PFSK-1 (cell line): Measurements from ENCODE around the gene UNG.

Experiments
- FOXP2 ChIP-seq: optimal IDR thresholded peaks from 2 replicates; pipeline ENCODE3; 2011; ENCODE audit warnings: borderline replicate concordance, control low read depth, inconsistent platforms; ENCODE audit not compliant: insufficient read depth; ENCODE audit errors: extremely low read length, extremely low read depth
- POLR2AphosphoS5 ChIP-seq: IDR thresholded peaks from 2 replicates; pipeline ENCODE4 v1.6.1; 2012; ENCODE audit warnings: low read depth, mild to moderate bottlenecking, control low read depth, low read length, moderate library complexity
- SIN3A ChIP-seq: IDR thresholded peaks from 2 replicates; pipeline ENCODE4 v1.6.1; 2012; ENCODE audit warnings: mild to moderate bottlenecking, low read length, moderate library complexity, borderline replicate concordance; ENCODE audit not compliant: insufficient read depth
- TAF1 ChIP-seq: IDR thresholded peaks from 2 replicates; pipeline ENCODE4 v1.6.1; 2012; ENCODE audit warnings: low read length, control low read depth, borderline replicate concordance; ENCODE audit not compliant: insufficient read depth
- TF ChIP-seq, protein P1 (sequence below), 2 experiments: IDR thresholded peaks; 2 replicates each; pipeline versions ENCODE4 v1.6.1 to v1.8.0; 2011 to 2012; ENCODE audit warnings: low read depth in 2 of 2, low read length in 2 of 2, control low read depth in 1 of 2, inconsistent platforms in 1 of 2, mild to moderate bottlenecking in 1 of 2, moderate library complexity in 1 of 2; ENCODE audit not compliant: insufficient read depth in 1 of 2

UNG gene

DNA sequence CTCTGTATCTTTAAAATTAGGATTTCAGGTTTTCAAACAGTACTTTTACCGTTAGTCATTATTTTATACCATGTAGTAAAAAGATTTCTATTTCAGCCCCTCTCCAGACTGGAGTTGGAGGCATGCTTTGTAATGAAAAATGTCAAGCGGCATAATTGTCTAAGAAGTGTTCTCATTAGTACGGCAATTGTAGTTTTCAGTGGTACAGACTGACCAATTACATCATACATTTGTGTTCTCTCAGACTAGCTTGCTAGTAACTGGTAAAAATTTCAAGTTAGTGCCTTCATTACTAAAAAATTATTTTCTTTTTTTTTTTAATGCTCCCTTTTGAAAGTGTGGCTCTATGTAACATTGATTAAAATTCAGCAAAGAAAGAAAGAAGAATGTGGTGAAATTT is 40.5 kb upstream of the UNG start:
- TF ChIP-seq FOXP2 = no peak
- TF ChIP-seq SIN3A = no peak
- no peak for TF ChIP-seq POLR2AphosphoS5
- TF ChIP-seq, protein P1, sequence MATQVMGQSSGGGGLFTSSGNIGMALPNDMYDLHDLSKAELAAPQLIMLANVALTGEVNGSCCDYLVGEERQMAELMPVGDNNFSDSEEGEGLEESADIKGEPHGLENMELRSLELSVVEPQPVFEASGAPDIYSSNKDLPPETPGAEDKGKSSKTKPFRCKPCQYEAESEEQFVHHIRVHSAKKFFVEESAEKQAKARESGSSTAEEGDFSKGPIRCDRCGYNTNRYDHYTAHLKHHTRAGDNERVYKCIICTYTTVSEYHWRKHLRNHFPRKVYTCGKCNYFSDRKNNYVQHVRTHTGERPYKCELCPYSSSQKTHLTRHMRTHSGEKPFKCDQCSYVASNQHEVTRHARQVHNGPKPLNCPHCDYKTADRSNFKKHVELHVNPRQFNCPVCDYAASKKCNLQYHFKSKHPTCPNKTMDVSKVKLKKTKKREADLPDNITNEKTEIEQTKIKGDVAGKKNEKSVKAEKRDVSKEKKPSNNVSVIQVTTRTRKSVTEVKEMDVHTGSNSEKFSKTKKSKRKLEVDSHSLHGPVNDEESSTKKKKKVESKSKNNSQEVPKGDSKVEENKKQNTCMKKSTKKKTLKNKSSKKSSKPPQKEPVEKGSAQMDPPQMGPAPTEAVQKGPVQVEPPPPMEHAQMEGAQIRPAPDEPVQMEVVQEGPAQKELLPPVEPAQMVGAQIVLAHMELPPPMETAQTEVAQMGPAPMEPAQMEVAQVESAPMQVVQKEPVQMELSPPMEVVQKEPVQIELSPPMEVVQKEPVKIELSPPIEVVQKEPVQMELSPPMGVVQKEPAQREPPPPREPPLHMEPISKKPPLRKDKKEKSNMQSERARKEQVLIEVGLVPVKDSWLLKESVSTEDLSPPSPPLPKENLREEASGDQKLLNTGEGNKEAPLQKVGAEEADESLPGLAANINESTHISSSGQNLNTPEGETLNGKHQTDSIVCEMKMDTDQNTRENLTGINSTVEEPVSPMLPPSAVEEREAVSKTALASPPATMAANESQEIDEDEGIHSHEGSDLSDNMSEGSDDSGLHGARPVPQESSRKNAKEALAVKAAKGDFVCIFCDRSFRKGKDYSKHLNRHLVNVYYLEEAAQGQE (IDR thresholded peaks at IDR 0.05; ENCODE audit: insufficient read depth in 1 of 2, low read depth in 2 of 2, low read length in 2 of 2) = no peak
- no peak for TF ChIP-seq TAF1

DNA sequence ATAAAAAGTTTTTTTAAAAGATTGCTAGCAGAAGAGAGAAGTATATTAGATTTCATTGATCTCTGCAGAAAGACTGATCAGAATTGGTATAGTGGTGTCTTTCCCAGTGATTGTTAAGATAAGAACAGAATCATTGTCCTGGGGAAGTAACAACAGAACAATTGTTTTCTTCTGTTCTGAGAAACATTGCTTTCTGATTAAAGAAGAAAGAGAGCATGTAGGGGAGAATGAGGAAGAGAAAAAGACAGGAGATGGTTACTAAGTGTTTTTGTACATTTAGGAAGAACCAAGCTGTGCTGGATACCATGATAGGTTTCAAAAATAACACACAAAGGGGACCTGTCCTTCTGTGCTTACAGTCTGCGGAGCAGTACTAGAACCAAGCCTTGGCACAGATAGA is 40.0 kb upstream of the UNG start:
- TF ChIP-seq POLR2AphosphoS5 (no peak), FOXP2 (no peak), SIN3A (no peak)
- TF ChIP-seq, protein P1 (IDR thresholded peaks at IDR 0.05; ENCODE audit: insufficient read depth in 1 of 2, low read depth in 2 of 2, low read length in 2 of 2) = no peak

DNA sequence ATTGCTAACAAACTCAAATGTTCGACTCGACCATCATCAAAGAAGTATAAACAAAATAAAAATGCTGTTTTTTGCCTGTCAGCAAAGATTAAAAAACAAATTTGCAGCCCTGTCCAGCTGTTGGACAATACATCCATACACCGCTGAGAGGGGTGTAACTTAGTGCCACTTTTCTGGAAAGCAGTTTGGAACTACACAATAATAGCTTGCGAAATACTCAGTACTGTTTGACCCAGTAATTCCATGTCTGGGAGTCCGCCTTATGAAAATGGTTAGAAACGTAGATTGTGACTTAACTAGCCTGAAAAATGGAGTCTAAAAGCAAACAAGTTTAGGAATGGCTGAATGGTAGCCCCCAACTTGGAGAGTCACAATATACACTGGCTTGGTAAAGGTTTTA is 38.6 kb upstream of the UNG start:
- TF ChIP-seq, protein P1 (IDR thresholded peaks at IDR 0.05; ENCODE audit: insufficient read depth in 1 of 2, low read depth in 2 of 2, low read length in 2 of 2) = no peak
- TF ChIP-seq FOXP2 (no peak), POLR2AphosphoS5 (no peak), TAF1 (no peak), SIN3A (no peak)

DNA sequence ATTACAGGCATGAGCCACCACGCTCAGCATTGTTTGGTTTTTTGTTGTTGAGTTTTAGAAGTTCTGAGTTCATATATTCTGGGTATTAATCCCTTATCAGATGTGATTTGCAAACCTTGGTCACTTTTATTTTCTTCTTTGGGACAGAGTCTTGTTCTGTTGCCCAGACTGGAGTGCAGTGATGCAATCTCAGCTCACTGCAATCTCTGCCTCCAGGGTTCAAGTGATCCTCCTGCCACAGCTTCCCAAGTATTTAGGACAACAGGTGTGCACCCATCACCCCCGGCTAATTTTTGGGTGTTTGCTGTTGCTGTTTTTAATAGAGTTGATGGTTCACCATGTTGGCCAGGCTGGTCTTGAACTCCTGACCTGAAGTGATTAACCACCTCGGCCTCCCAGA is 33.3 kb upstream of the UNG start:
- no peak for TF ChIP-seq TAF1
- TF ChIP-seq, protein P1 (IDR thresholded peaks at IDR 0.05; ENCODE audit: insufficient read depth in 1 of 2, low read depth in 2 of 2, low read length in 2 of 2) = no peak
- no peak for TF ChIP-seq FOXP2
- no peak for TF ChIP-seq SIN3A
- TF ChIP-seq POLR2AphosphoS5 = no peak

DNA sequence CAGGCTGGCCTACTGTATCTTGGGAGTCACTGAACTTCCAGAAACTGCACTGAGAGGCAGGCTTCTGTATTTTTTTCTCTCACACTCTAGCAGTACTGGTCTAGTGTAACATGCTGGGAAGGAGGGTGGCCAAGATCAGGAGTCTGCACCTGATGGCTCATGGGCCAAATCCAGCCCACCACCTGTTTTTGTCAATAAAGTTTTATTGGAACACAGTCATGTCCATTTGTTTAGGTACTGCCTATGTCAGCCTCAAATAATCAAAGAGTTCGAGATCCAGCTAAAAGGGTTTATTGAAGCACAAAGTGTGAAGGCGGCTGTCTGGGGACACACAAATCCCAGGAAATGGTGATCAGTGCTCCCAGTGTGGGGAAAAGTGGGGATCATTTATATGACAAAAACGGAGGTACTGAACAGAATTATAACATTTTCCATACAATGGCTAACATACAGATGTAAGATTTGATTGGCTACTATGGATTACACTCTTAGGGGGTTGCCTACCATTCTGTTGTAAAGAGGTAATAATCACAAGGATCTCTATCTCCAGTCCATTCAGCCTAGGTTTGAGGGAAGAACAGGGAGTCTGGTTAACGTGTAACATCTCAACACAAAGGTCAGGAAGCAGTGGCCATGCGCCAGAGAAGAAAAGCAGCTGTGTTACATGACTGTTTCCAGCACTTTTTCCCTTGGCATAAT is 32.1 kb upstream of the UNG start:
- TF ChIP-seq TAF1 = no peak
- TF ChIP-seq SIN3A = no peak
- TF ChIP-seq, protein P1 (IDR thresholded peaks at IDR 0.05; ENCODE audit: insufficient read depth in 1 of 2, low read depth in 2 of 2, low read length in 2 of 2) = no peak
- no peak for TF ChIP-seq POLR2AphosphoS5
- no peak for TF ChIP-seq FOXP2
